GM20000 (cell line): ENCODE results near the gene ATP13A5.

Experiments used
- DNase-seq: peaks from one replicate; pipeline ENCODE4 v3.0.0; 2012; ENCODE audit warnings: low spot score
- TF ChIP-seq, protein P1 (sequence below): IDR thresholded peaks from 2 replicates; pipeline ENCODE4 v1.5.1; 2012; ENCODE audit warnings: mild to moderate bottlenecking, control low read depth; ENCODE audit errors: extremely low read depth, missing control alignments

ATP13A5 gene, protein sequence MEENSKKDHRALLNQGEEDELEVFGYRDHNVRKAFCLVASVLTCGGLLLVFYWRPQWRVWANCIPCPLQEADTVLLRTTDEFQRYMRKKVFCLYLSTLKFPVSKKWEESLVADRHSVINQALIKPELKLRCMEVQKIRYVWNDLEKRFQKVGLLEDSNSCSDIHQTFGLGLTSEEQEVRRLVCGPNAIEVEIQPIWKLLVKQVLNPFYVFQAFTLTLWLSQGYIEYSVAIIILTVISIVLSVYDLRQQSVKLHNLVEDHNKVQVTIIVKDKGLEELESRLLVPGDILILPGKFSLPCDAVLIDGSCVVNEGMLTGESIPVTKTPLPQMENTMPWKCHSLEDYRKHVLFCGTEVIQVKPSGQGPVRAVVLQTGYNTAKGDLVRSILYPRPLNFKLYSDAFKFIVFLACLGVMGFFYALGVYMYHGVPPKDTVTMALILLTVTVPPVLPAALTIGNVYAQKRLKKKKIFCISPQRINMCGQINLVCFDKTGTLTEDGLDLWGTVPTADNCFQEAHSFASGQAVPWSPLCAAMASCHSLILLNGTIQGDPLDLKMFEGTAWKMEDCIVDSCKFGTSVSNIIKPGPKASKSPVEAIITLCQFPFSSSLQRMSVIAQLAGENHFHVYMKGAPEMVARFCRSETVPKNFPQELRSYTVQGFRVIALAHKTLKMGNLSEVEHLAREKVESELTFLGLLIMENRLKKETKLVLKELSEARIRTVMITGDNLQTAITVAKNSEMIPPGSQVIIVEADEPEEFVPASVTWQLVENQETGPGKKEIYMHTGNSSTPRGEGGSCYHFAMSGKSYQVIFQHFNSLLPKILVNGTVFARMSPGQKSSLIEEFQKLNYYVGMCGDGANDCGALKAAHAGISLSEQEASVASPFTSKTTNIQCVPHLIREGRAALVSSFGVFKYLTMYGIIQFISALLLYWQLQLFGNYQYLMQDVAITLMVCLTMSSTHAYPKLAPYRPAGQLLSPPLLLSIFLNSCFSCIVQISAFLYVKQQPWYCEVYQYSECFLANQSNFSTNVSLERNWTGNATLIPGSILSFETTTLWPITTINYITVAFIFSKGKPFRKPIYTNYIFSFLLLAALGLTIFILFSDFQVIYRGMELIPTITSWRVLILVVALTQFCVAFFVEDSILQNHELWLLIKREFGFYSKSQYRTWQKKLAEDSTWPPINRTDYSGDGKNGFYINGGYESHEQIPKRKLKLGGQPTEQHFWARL

DNA sequence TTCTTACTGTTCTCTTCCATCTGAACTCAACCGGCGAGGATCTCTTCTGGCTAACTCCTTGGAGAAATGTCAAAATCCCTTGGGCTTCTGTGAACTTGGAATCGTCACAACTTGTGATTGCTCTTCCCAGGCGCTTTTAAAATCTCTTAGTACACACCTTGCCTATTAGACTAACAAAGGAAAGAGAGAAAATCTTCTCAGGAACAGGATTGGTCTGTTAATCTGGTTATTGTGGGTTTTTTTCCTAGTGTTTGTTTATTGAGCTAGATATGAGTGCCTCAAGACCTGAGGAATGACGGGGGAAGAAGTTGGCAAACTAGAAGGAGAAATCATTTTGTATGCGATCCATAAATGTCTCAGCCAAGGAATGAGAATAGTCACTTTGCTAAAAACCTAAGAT is at the start of gene ATP13A5:
TSS of gene ATP13A5 (minus strand) at position 48 of the 400 bp plus-strand sequence. CDS start at position 20, 28 bp downstream.
- TF ChIP-seq, protein P1, sequence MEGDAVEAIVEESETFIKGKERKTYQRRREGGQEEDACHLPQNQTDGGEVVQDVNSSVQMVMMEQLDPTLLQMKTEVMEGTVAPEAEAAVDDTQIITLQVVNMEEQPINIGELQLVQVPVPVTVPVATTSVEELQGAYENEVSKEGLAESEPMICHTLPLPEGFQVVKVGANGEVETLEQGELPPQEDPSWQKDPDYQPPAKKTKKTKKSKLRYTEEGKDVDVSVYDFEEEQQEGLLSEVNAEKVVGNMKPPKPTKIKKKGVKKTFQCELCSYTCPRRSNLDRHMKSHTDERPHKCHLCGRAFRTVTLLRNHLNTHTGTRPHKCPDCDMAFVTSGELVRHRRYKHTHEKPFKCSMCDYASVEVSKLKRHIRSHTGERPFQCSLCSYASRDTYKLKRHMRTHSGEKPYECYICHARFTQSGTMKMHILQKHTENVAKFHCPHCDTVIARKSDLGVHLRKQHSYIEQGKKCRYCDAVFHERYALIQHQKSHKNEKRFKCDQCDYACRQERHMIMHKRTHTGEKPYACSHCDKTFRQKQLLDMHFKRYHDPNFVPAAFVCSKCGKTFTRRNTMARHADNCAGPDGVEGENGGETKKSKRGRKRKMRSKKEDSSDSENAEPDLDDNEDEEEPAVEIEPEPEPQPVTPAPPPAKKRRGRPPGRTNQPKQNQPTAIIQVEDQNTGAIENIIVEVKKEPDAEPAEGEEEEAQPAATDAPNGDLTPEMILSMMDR: no peak

DNA sequence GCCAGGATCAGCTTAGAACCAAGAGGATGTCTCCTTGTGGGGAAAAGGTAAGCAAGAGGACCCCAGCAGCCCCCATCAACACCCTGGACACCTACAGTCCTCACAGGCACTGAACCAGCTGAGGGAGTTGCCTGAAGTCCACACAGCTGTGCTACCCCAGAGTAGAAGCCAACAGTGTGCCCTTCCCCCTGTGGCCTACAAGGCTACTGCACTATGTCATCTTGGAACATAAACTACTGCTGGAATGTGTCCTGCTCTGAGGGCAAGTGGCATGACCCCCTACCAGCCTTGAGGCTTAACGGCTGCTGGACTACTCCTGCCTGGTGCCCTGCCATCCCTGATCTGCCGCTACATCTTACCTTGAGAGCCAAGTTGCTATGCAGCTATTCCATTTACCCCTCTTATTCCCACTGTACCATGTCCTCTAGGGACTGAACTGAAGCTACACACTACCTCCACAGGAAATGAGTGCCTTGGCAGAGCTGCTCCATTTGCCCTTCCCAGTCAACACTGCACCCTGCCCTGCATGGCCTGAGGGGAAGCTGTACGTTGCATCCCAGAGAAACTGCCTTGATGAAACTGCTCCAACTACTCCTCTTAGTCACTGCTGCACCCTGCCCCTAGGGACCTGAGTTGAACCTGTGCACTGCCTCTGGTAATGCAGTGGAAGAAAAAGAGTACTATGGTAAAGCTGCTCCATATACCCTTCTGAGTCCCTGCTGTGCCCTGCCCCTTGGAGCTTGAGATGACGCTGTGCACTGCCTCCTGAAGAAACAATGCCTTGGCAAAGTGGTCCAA is 40.2 kb upstream of the ATP13A5 start:
- TF ChIP-seq, protein P1: no peak
- DNase-seq: no peak

More for the DNA sequence above, at the start of gene ATP13A5:
- no peak for DNase-seq

DNA sequence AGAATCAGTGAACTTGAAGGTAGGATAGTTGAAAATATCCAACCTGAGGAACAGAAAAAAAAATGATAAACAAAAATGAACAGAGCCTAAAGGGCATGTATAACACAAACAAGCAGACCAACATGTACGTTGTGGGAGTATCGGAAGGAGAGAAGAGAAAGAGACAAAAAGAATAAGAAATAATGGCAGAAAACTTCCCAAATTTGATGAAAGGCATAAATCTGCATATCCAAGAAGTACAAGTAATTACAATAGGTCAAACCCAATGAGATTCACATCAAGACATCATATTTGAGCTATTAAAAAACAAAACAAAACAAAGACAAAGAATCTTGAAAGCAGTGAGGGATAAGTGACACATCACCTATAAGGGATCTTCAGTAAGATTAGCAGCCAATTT is 38.1 kb upstream of the ATP13A5 start:
- DNase-seq: no peak
- TF ChIP-seq, protein P1: no peak

DNA sequence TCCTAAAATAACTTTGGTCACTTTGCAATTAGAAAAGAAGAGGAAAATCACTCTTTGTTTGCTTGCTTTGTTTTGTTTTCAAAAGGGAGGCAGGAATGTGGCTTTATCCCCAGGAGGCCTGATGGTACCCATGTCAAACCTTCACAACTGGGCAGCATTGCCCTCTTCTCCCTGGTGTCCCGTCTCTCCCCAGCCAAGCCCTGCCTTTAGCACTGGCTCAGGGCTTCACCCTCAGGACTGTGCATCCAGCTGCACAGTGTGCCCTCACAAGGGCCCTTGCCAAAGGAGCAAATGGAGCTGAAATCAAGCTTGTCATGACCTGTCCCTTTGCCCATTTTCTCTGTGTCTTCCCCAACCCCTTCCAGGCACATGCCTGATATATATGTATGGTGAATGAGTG is 29.1 kb upstream of the ATP13A5 start:
- TF ChIP-seq, protein P1: no peak
- DNase-seq: no peak

DNA sequence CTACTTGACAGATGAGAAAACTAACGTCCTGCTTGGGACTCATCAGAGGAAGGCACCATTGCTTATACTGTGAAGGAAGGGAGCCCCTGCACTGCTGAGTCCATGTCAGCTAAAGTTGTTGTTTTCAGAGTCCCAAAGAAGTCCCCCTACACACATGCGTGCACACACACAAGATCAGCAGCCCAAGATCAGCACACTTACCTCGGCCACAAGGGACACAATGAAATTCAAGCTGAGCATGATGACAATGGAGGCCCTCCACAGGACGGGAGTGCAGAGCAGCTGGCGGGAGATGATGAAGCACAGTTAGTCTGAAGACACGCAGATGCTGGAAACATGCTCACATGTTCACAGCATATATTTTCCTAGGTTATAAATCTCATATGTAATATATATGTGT is 28.6 kb upstream of the ATP13A5 start:
- TF ChIP-seq, protein P1: no peak
- DNase-seq: no peak

DNA sequence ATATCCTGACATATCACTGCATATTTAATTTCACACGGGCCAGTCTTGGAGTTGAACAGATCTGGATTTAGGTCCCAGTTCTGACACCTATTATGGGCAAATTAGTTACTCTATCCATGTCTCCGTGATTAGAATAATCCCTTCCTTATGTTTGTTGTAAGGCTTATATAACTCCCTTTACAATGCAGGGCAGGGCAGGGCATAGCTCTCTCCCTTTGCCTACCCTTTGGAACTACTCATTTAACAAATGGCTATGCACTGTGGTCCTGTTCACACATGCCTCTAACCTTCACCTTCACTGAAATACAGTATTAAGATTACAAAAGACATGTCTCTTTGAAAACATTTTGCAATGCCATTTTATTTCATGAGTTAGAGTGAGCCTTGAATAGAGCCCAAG is 24.8 kb upstream of the ATP13A5 start:
- DNase-seq: no peak
- TF ChIP-seq, protein P1: no peak
